Sigmoid colon (tissue), 3 donors: ENCODE results near the gene JPH4.

Experiments used
- CTCF ChIP-seq, 4 experiments: fragments of 450-650 bp in 3 of 4; fragments of 200-600 bp in 1 of 4; IDR thresholded peaks; one replicate each; pipeline ENCODE4 v1.5.1; 2016 to 2019; ENCODE audit warnings: antibody characterized with exemption in 4 of 4, mild to moderate bottlenecking in 3 of 4, moderate library complexity in 2 of 4
- POLR2A ChIP-seq, 2 donors: fragments of 450-650 bp; IDR thresholded peaks; one replicate each; pipeline ENCODE4 v1.6.1; 2016; ENCODE audit warnings: antibody characterized with exemption in 2 of 2, mild to moderate bottlenecking in 2 of 2, moderate library complexity in 2 of 2

DNA sequence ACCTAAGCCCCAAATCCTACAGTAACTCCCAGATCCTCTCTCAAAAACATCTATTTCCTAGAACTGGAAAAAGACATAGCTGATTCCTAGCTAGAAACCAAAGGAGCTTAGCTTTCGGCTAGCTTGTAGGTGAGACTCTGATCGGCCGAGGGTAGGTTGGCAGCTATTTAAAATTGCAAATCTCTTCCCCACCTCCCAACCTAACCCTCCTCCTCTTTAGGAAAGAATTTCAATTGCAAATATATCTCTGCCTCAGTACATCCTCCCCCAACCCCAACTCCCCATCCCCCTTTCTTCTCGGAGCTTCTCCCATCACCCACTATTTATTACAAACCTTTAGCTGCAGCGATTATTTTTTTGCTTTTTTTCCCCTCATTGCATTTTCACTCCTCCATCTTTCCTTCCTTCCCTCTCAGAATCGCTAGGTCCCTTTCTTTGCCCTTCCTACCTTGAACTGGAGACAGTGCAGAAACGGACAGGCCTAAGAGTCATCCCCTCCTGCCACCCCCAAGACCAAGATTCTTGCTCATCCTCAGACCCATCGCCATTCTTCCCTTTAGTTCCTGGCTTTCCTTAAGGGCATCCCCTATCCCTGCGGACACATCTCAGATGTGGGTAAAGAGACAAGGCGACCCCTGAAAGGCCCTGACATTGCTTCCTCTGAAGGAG, 40.4 kb downstream of the JPH4 start:
- no peak for TF ChIP-seq CTCF (IDR thresholded peaks at IDR 0.05)
- TF ChIP-seq POLR2A (IDR thresholded peaks at IDR 0.05): no peak
